HG02884 (cell line): ENCODE data around the gene KCTD14.
"Not testable (repeated sequence)": the region's sequence is repeated elsewhere in the genome, so short reads cannot be mapped to it uniquely, and the experiment has no call there.

Source experiments
- ATAC-seq: cut with Tn5 transposase; IDR thresholded peaks from one replicate; pipeline ENCODE4 v1.9.1; 2021; ENCODE audit warnings: mild to moderate bottlenecking, moderate library complexity; ENCODE audit not compliant: unreplicated experiment

KCTD14 gene

GRCh38 chr11:78022397-78023396 is at the start of gene KCTD14:
KCTD14 (minus strand) TSS chr11:78023276; CDS start chr11:78023249, 27 bp downstream.
- no peak for ATAC-seq

- ATAC-seq = no peak
These were observed 49.4 kb upstream of the KCTD14 start for GRCh38 chr11:78072455-78072854.

GRCh38 chr11:78071717-78072116 is 48.6 kb upstream of the KCTD14 start:
- ATAC-seq = no peak

- no peak for ATAC-seq
These were observed 47.5 kb upstream of the KCTD14 start for GRCh38 chr11:78070621-78071020.

- ATAC-seq = no peak
These were observed 46.4 kb upstream of the KCTD14 start for GRCh38 chr11:78069465-78069864.

- ATAC-seq = no peak
These were observed 44.6 kb upstream of the KCTD14 start for GRCh38 chr11:78067704-78068103.

GRCh38 chr11:78066471-78066870 is 43.4 kb upstream of the KCTD14 start:
- ATAC-seq = no peak

GRCh38 chr11:78065203-78065602 is 42.1 kb upstream of the KCTD14 start:
- ATAC-seq = no peak

GRCh38 chr11:78063440-78064181 is 40.5 kb upstream of the KCTD14 start, which contains the start of gene THRSP:
THRSP (plus strand) TSS chr11:78063861; CDS start chr11:78063882, 21 bp downstream.
- no peak for ATAC-seq

GRCh38 chr11:78062671-78063070 is 39.6 kb upstream of the KCTD14 start:
- ATAC-seq = no peak

- ATAC-seq = no peak
These were observed 38.8 kb upstream of the KCTD14 start for GRCh38 chr11:78061921-78062311.

- ATAC-seq = no peak
These were observed 38.2 kb upstream of the KCTD14 start for GRCh38 chr11:78061088-78061920.

GRCh38 chr11:78060533-78060932 is 37.5 kb upstream of the KCTD14 start:
- ATAC-seq = no peak

- not testable (repeated sequence) for ATAC-seq
These were observed 36.8 kb upstream of the KCTD14 start for GRCh38 chr11:78059749-78060328.

GRCh38 chr11:78057462-78058055 is 34.5 kb upstream of the KCTD14 start:
- ATAC-seq = no peak

- ATAC-seq = no peak
These were observed 33.0 kb upstream of the KCTD14 start for GRCh38 chr11:78056093-78056492.

- no peak for ATAC-seq
These were observed 31.9 kb upstream of the KCTD14 start for GRCh38 chr11:78054971-78055370.

- no peak for ATAC-seq
These were observed 28.1 kb upstream of the KCTD14 start for GRCh38 chr11:78050964-78051831.

- no peak for ATAC-seq
These were observed 26.3 kb upstream of the KCTD14 start for GRCh38 chr11:78049348-78049747.
